Spleen (tissue), 11 donors: ENCODE results near the gene FOXK1. TPM values are rescaled to one million over a fixed set of nuclear protein-coding genes. Genes with fewer than 3 reads are reported as not detected.

Experiments
- DNase-seq: peaks from one replicate; pipeline ENCODE4 v3.0.0-alpha.2; 2020
- H3K27ac ChIP-seq, 8 donors: fragments of 200-600 bp; sonication (generic) in 7 of 8; 1 replicate in 4 of 8; 2 replicates in 4 of 8; pipeline versions ENCODE4 v1.5.0 to v1.8.0; 2016 to 2021; ENCODE audit warnings: inconsistent platforms in 4 of 8, mild to moderate bottlenecking in 4 of 8, moderate library complexity in 1 of 8
- H3K27me3 ChIP-seq, 7 donors: fragments of 200-600 bp; sonication (generic) in 6 of 7; replicated peaks in 1 of 7; 1 replicate in 4 of 7; 2 replicates in 3 of 7; pipeline versions ENCODE4 v1.5.0 to v1.8.0; 2016 to 2021; ENCODE audit warnings: inconsistent platforms in 3 of 7, mild to moderate bottlenecking in 1 of 7
- H3K36me3 ChIP-seq, 6 donors: fragments of 200-600 bp; sonication (generic) in 5 of 6; 1 replicate in 4 of 6; 2 replicates in 2 of 6; pipeline versions ENCODE4 v1.5.0 to v1.8.0; 2016 to 2021; ENCODE audit warnings: inconsistent platforms in 2 of 6
- H3K4me1 ChIP-seq, 6 donors: fragments of 200-600 bp; sonication (generic) in 5 of 6; 1 replicate in 3 of 6; 2 replicates in 3 of 6; pipeline versions ENCODE4 v1.5.0 to v1.8.0; 2016 to 2021; ENCODE audit warnings: inconsistent platforms in 3 of 6
- H3K4me3 ChIP-seq, 8 donors: fragments of 200-600 bp; sonication (generic) in 7 of 8; 1 replicate in 4 of 8; 2 replicates in 4 of 8; pipeline versions ENCODE4 v1.5.0 to v1.8.0; 2016 to 2021; ENCODE audit warnings: inconsistent platforms in 4 of 8, mild to moderate bottlenecking in 4 of 8, moderate library complexity in 2 of 8
- H3K9me3 ChIP-seq, 8 donors: fragments of 200-600 bp; sonication (generic) in 7 of 8; 1 replicate in 4 of 8; 2 replicates in 4 of 8; pipeline versions ENCODE4 v1.5.0 to v1.8.0; 2016 to 2021; ENCODE audit warnings: inconsistent platforms in 4 of 8
- POLR2A ChIP-seq, 3 donors: fragments of 450-650 bp; IDR thresholded peaks; one replicate each; pipeline ENCODE4 v1.5.1; 2017; ENCODE audit warnings: antibody characterized with exemption in 3 of 3, mild to moderate bottlenecking in 1 of 3
- POLR2AphosphoS5 ChIP-seq, 3 donors: sonication (generic); formaldehyde crosslinking; IDR thresholded peaks; one replicate each; pipeline ENCODE4 v1.5.1; 2017; ENCODE audit warnings: antibody characterized with exemption in 3 of 3
- WGBS, 5 donors: extraction: QIAGEN DNeasy Blood & Tissue Kit in 3 of 5; methylation state at CpG; one replicate each; pipeline versions ENCODE4 v1.1.5 to v1.1.7; 2013 to 2018; 5-methylcytosine and 5-hydroxymethylcytosine counted together
- intact Hi-C: fragments of 100-400 bp; cut with DNase I; formaldehyde crosslinking; loops from one replicate; pipeline ENCODE4 v1.15.0; 2023; ENCODE audit warnings: low total_unique reads
- polyA plus RNA-seq, 3 donors: library from polyadenylated mRNA; stranded (reverse); fragments of 200-250 nt; gene quantifications; one replicate each; pipeline ENCODE4 v1.2.1, GENCODE V29; 2013
- total RNA-seq, 7 donors: library from RNA; depleted of rRNA in 3 of 7; stranded (reverse); fragments of >200 nt in 3 of 7; fragmentation: NEBNext Ultra II Directional in 4 of 7; extraction: Animal tissue kit (Norgen Biotek cat#: 25700) in 4 of 7; gene quantifications; one replicate each; pipeline versions ENCODE4 v1.1.0 to v1.2.1, GENCODE V29; 2016 to 2021
- TF ChIP-seq, protein P1 (sequence below), 11 experiments: fragments of 200-600 bp in 7 of 11; fragments of 450-650 bp in 4 of 11; sonication (generic) in 4 of 11; IDR thresholded peaks in 8 of 11; conservative IDR thresholded peaks in 3 of 11; 1 replicate in 7 of 11; 2 replicates in 4 of 11; pipeline versions ENCODE4 v1.4.0 to v1.8.0; 2016 to 2021; ENCODE audit warnings: antibody characterized with exemption in 11 of 11, inconsistent platforms in 4 of 11, mild to moderate bottlenecking in 1 of 11
- donor health status: healthy with polysubstance abuse.
- donor health status: DM: no; HTN: no; CAD: no; lungs with moderate emphysema.
- donor health status: DM: no; HTN: no; CAD: no.
- donor health status: Bipolar disorder and iron deficiency.
- donor health status: healthy.
- donor health status: DM: no; HTN: no; CAD: no.
- donor health status: DM: yes; HTN: yes; CAD: no.

Gene FOXK1
- total and polyA plus RNA-seq, 10 donors, result 2.6 to 46.0 (median 34.8) TPM

DNA sequence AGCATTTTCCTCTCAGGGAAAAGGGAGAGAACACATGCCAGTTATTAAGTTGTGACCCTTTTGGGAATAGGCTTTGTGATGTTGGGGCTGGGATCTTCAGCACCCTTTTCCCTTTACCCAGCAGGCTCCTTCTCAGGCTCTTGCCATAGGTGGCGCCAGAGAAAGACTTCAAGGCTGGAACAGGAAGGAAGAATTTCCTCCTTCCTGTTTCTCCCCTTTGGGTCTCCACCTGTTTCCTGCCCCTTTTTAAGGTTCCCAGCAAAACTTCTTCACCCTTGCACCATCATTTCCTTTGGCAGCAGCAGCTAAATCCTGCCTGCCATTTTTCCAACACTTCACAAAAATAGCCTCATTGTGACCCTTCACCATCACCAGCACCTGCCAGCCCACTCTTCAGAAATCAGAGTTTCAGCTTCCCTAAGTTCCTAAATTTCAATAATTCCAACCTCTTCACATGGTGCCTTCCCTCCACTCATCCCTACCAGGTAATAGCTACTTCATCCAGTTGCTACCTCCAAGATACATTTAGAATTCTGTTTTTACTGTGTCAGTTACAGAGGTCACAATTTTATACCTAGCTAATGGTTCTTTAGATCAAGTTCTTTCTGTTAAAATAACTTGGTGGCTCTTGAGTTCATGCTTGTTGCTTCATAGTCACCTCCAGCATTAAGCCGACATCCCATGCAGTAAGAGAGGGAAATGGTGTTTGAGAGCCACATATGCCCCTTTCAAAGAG is 22.4 kb upstream of the FOXK1 start:
- H3K4me3 ChIP-seq, result no peak overlapping the region

DNA sequence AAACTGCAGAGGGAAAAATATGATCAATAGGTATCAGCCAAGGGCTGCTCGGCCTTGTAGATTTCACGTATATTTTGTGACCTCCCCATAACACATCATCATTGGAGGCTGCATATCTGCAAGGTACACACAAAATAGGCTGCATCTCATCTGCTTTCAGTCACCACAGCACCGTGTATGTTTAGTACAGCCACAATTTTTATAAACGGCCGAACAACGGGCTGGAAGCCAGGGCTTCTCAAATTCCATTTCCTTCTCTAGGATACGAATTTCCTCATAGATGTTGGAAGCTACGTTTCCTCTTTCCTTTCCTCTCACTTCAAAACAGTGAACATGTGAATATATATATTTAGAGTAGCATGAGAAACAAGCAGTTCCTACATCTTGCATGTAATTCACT is 20.2 kb upstream of the FOXK1 start:
- whole genome bisulfite sequencing, 5 donors, result 41 to 52% (median 48%) methylated on average over 8 of the region's 8 CpGs
- intact Hi-C loops, result no loop called here
- peaks cover 0 to 8% (median 0%) of the 10 kb centered on the region in 6 donors for H3K4me1 ChIP-seq

More for the DNA sequence above, 22.4 kb upstream of the FOXK1 start:
- Histone ChIP-seq H3K27me3 (no peaks in the 10 kb centered on the region), H3K36me3 (no peaks in the 10 kb centered on the region), H3K4me1 (peaks cover 0 to 8% (median 0%) of the 10 kb centered on the region in 6 donors), H3K9me3 (peaks cover 0 to 37% (median 27%) of the 10 kb centered on the region in 8 donors), H3K27ac (no peak overlapping the region)
- TF ChIP-seq, protein P1, sequence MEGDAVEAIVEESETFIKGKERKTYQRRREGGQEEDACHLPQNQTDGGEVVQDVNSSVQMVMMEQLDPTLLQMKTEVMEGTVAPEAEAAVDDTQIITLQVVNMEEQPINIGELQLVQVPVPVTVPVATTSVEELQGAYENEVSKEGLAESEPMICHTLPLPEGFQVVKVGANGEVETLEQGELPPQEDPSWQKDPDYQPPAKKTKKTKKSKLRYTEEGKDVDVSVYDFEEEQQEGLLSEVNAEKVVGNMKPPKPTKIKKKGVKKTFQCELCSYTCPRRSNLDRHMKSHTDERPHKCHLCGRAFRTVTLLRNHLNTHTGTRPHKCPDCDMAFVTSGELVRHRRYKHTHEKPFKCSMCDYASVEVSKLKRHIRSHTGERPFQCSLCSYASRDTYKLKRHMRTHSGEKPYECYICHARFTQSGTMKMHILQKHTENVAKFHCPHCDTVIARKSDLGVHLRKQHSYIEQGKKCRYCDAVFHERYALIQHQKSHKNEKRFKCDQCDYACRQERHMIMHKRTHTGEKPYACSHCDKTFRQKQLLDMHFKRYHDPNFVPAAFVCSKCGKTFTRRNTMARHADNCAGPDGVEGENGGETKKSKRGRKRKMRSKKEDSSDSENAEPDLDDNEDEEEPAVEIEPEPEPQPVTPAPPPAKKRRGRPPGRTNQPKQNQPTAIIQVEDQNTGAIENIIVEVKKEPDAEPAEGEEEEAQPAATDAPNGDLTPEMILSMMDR (IDR thresholded peaks at IDR 0.05 in 8 of 11, conservative IDR thresholded peaks at IDR 0.05 in 3 of 11), result no peak
- TF ChIP-seq POLR2AphosphoS5 (IDR thresholded peaks at IDR 0.05) (no peak), POLR2A (IDR thresholded peaks at IDR 0.05) (no peak)
- WGBS, 5 donors, result 79 to 94% (median 85%) methylated on average over 2 of the region's 2 CpGs
- no peak for DNase-seq
- intact Hi-C loops, result no loop called here

DNA sequence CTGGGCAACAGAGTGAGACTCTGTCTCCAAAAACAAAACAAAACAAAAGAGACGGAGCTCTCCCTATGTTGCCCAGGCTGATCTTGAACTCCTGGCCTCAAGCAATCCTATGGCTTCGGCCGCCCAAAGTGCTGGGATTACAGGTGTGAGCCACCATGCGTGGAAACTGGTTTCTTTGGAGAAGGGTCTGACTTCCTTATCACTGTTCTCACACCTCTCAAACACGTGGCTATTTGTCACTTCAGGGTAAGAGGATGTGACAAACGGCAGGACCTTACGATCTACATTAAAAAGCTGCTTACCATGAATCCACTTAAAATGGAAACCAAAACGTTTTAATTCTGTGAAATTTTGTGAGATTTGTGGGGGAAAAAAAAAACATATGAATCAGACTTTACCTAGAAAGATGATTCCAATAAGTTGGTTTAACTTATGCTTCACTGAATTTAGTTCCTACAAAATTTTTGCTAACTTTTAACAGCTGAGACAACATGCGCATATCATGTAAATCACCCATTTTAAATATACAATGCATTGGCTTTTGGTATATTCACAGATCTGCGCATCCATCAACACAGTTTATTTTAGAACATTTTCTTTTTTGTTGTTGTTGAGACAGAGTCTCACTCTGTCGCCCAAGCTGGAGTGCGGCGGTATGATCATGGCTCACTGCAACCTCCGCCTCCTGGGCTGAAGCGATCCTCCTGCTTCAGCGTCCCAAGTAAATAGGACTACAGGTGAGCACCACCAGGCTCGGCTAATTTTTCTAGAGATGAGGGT is 18.7 kb upstream of the FOXK1 start:
- Histone ChIP-seq H3K9me3 (peaks cover 0 to 25% (median 18%) of the 10 kb centered on the region in 8 donors), H3K4me1 (peaks cover 0 to 8% (median 0%) of the 10 kb centered on the region in 6 donors), H3K4me3 (no peak overlapping the region), H3K27me3 (no peaks in the 10 kb centered on the region), H3K36me3 (no peaks in the 10 kb centered on the region), H3K27ac (no peak overlapping the region)
- intact Hi-C loops, result no loop called here
- DNase-seq, result no peak
- 78 to 83% (median 80%) methylated on average over 17 of the region's 17 CpGs for WGBS, 5 donors
- TF ChIP-seq POLR2A (IDR thresholded peaks at IDR 0.05) (no peak), POLR2AphosphoS5 (IDR thresholded peaks at IDR 0.05) (no peak)
- TF ChIP-seq, protein P1 (IDR thresholded peaks at IDR 0.05 in 8 of 11, conservative IDR thresholded peaks at IDR 0.05 in 3 of 11), result no peak

More for the DNA sequence above, 20.2 kb upstream of the FOXK1 start:
- Histone ChIP-seq H3K4me3 (no peak overlapping the region), H3K27me3 (no peaks in the 10 kb centered on the region), H3K27ac (no peak overlapping the region), H3K36me3 (no peaks in the 10 kb centered on the region), H3K9me3 (peaks cover 0 to 37% (median 27%) of the 10 kb centered on the region in 8 donors)
- TF ChIP-seq POLR2AphosphoS5 (IDR thresholded peaks at IDR 0.05) (no peak), POLR2A (IDR thresholded peaks at IDR 0.05) (no peak)
- TF ChIP-seq, protein P1 (IDR thresholded peaks at IDR 0.05 in 8 of 11, conservative IDR thresholded peaks at IDR 0.05 in 3 of 11), result no peak
- DNase-seq, result no peak

DNA sequence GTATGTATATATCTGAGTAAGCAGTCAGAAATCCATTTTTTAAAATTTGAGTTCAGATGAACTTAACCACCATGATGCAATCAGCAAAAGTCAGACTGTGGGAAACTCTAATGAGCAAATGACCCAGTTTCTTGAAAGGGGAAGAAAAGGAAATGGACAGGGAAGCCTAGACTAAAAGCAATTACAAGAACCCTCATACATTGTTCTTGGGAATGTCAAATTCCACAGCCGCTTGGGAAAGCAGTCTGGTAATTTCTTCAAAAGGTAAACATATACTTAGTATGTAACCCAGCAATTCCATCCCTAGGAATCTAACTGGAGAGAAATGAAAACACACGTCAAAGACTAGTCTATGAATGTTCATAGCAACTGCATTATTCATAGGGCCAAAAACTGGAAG is 16.4 kb upstream of the FOXK1 start:
- Histone ChIP-seq H3K36me3 (no peaks in the 10 kb centered on the region), H3K27ac (no peak overlapping the region), H3K4me3 (no peak overlapping the region), H3K4me1 (peaks cover 0 to 8% (median 0%) of the 10 kb centered on the region in 6 donors), H3K9me3 (peaks cover 0 to 6% (median 2%) of the 10 kb centered on the region in 8 donors), H3K27me3 (no peaks in the 10 kb centered on the region)
- WGBS, 5 donors, result 71 to 90% (median 84%) methylated on average over 2 of the region's 2 CpGs
- intact Hi-C loops, result no loop called here
- TF ChIP-seq POLR2A (IDR thresholded peaks at IDR 0.05) (no peak), POLR2AphosphoS5 (IDR thresholded peaks at IDR 0.05) (no peak)
- TF ChIP-seq, protein P1 (IDR thresholded peaks at IDR 0.05 in 8 of 11, conservative IDR thresholded peaks at IDR 0.05 in 3 of 11), result no peak
- no peak for DNase-seq
